ENCODE results near the gene HMG20A. TPM values are rescaled to one million over a fixed set of nuclear protein-coding genes. Genes with fewer than 3 reads are reported as not detected.

Gene HMG20A
- total RNA-seq, 1 donor = 30.8 TPM

GRCh38 chr15:77483425-77484140, 62.9 kb downstream of the HMG20A start:
- Histone ChIP-seq H2AFZ (ENCODE audit: low read length) (no peak overlapping the region), H3K36me3 (ENCODE audit: insufficient read depth, low read length) (peaks cover 15% of the 10 kb centered on the region), H3K27me3 (ENCODE audit: insufficient read depth, low read length) (no peaks in the 10 kb centered on the region), H3K79me2 (ENCODE audit: insufficient read depth, low read length) (no peaks in the 10 kb centered on the region), H3K4me2 (ENCODE audit: insufficient read depth, low read length) (peak overlapping the region; percentile 31), H3K4me1 (ENCODE audit: insufficient read depth, low read length) (peaks cover 35% of the 10 kb centered on the region), H4K20me1 (ENCODE audit: insufficient read depth, low read length) (no peaks in the 10 kb centered on the region), H3K4me3 (ENCODE audit: insufficient read depth, low read length) (no peak overlapping the region), H3K9me3 (ENCODE audit: low read depth, low read length) (no peaks in the 10 kb centered on the region), H3K27ac (ENCODE audit: low read depth, low read length) (peak overlapping the region; percentile 22)
- no peak for TF ChIP-seq CTCF (IDR thresholded peaks at IDR 0.05; ENCODE audit: extremely low read depth, low read depth, low read length)
- no peak for DNase-seq (ENCODE audit: insufficient read length, low spot score, missing footprints)

GRCh38 chr15:77484994-77485393, 64.3 kb downstream of the HMG20A start:
- no peak overlapping the region for H3K4me3 ChIP-seq (ENCODE audit: insufficient read depth, low read length)
- no peaks in the 10 kb centered on the region for H3K79me2 ChIP-seq (ENCODE audit: insufficient read depth, low read length)
- no peaks in the 10 kb centered on the region for H3K9me3 ChIP-seq (ENCODE audit: low read depth, low read length)
- H3K4me1 ChIP-seq (ENCODE audit: insufficient read depth, low read length) = peaks cover 35% of the 10 kb centered on the region
- TF ChIP-seq CTCF (IDR thresholded peaks at IDR 0.05; ENCODE audit: extremely low read depth, low read depth, low read length) = no peak
- DNase-seq (ENCODE audit: insufficient read length, low spot score, missing footprints) = no peak
- H3K36me3 ChIP-seq (ENCODE audit: insufficient read depth, low read length) = peaks cover 15% of the 10 kb centered on the region
- H4K20me1 ChIP-seq (ENCODE audit: insufficient read depth, low read length) = no peaks in the 10 kb centered on the region
- H3K27ac ChIP-seq (ENCODE audit: low read depth, low read length) = no peak overlapping the region
- no peak overlapping the region for H3K4me2 ChIP-seq (ENCODE audit: insufficient read depth, low read length)
- no peaks in the 10 kb centered on the region for H3K27me3 ChIP-seq (ENCODE audit: insufficient read depth, low read length)
- H2AFZ ChIP-seq (ENCODE audit: low read length) = no peak overlapping the region

- Histone ChIP-seq H3K27me3 (ENCODE audit: insufficient read depth, low read length) (no peaks in the 10 kb centered on the region), H3K4me2 (ENCODE audit: insufficient read depth, low read length) (no peak overlapping the region), H3K4me3 (ENCODE audit: insufficient read depth, low read length) (no peak overlapping the region), H3K79me2 (ENCODE audit: insufficient read depth, low read length) (no peaks in the 10 kb centered on the region), H3K9me3 (ENCODE audit: low read depth, low read length) (no peaks in the 10 kb centered on the region), H4K20me1 (ENCODE audit: insufficient read depth, low read length) (no peaks in the 10 kb centered on the region), H3K4me1 (ENCODE audit: insufficient read depth, low read length) (peaks cover 25% of the 10 kb centered on the region), H3K27ac (ENCODE audit: low read depth, low read length) (no peak overlapping the region), H3K36me3 (ENCODE audit: insufficient read depth, low read length) (peaks cover 15% of the 10 kb centered on the region), H2AFZ (ENCODE audit: low read length) (no peak overlapping the region)
- DNase-seq (ENCODE audit: insufficient read length, low spot score, missing footprints) = no peak
- no peak for TF ChIP-seq CTCF (IDR thresholded peaks at IDR 0.05; ENCODE audit: extremely low read depth, low read depth, low read length)
Measured at GRCh38 chr15:77486542-77487468, 66.1 kb downstream of the HMG20A start.

GRCh38 chr15:77487469-77487842, 66.8 kb downstream of the HMG20A start:
- H3K79me2 ChIP-seq (ENCODE audit: insufficient read depth, low read length) = no peaks in the 10 kb centered on the region
- H3K4me3 ChIP-seq (ENCODE audit: insufficient read depth, low read length) = no peak overlapping the region
- H4K20me1 ChIP-seq (ENCODE audit: insufficient read depth, low read length) = no peaks in the 10 kb centered on the region
- H2AFZ ChIP-seq (ENCODE audit: low read length) = no peak overlapping the region
- H3K27me3 ChIP-seq (ENCODE audit: insufficient read depth, low read length) = no peaks in the 10 kb centered on the region
- H3K4me1 ChIP-seq (ENCODE audit: insufficient read depth, low read length) = peaks cover 18% of the 10 kb centered on the region
- no peak for TF ChIP-seq CTCF (IDR thresholded peaks at IDR 0.05; ENCODE audit: extremely low read depth, low read depth, low read length)
- no peak overlapping the region for H3K4me2 ChIP-seq (ENCODE audit: insufficient read depth, low read length)
- H3K27ac ChIP-seq (ENCODE audit: low read depth, low read length) = no peak overlapping the region
- H3K36me3 ChIP-seq (ENCODE audit: insufficient read depth, low read length) = peaks cover 15% of the 10 kb centered on the region
- H3K9me3 ChIP-seq (ENCODE audit: low read depth, low read length) = no peaks in the 10 kb centered on the region
- no peak for DNase-seq (ENCODE audit: insufficient read length, low spot score, missing footprints)
